Globus pallidus (tissue), 1 donor: Measurements from ENCODE around the gene THAP7.
"Not testable (repeated sequence)": the region's sequence is repeated elsewhere in the genome, so short reads cannot be mapped to it uniquely, and the experiment has no call there.

Source experiments
- DNase-seq: peaks from one replicate; pipeline ENCODE4 v3.0.0-alpha.2; 2015; ENCODE audit warnings: low spot score

The THAP7 gene

DNA sequence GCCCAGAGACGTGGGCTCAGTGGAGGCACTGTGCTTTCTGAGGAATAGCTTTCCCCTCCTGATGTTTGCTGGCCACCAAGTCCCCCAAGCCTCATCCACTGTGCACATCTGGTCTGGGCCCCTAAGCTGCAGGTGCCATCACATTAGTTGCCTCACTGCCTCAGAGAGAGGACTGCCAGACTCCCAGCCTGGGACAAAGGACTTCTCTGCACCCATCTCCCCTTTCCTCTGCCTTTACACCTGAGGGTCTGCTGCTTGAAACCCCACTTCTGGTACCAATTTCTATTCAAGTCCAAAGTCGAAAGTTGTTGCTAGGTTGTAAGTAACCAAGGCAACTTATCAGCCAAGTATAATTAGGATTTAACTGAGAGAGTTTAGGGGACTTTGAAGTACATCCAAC lies 23.5 kb downstream of the THAP7 start:
- DNase-seq, result no peak

GRCh38 chr22:20977516-20978170 lies 24.3 kb downstream of the THAP7 start:
- no peak for DNase-seq

- no peak for DNase-seq
Measured at GRCh38 chr22:20977019-20977418, 24.9 kb downstream of the THAP7 start.

DNA sequence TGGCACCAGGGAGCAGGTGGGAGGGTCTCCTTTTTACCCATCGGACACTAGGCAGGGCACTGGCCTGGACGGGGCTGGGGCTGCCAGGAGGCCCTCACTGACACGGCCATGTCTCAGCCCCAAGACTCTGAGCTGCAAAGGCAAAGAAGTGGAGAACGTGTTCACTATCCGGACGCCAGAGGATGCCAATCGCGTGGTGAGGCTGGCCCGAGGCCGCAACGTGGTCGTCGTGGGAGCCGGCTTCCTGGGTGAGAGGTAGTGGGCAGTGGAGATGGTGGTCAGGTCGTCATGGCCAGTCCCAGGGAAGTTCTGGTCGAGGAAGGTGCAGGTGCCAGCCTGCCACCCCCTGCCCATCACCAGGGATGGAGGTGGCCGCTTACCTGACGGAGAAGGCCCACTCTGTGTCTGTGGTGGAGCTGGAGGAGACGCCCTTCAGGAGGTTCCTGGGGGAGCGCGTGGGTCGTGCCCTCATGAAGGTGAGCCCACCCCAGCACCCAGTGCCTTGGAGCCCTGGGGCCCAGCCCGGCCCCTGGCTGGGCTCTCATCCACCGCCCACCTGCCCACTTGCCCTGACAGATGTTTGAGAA lies 25.5 kb downstream of the THAP7 start:
- DNase-seq, result no peak

DNA sequence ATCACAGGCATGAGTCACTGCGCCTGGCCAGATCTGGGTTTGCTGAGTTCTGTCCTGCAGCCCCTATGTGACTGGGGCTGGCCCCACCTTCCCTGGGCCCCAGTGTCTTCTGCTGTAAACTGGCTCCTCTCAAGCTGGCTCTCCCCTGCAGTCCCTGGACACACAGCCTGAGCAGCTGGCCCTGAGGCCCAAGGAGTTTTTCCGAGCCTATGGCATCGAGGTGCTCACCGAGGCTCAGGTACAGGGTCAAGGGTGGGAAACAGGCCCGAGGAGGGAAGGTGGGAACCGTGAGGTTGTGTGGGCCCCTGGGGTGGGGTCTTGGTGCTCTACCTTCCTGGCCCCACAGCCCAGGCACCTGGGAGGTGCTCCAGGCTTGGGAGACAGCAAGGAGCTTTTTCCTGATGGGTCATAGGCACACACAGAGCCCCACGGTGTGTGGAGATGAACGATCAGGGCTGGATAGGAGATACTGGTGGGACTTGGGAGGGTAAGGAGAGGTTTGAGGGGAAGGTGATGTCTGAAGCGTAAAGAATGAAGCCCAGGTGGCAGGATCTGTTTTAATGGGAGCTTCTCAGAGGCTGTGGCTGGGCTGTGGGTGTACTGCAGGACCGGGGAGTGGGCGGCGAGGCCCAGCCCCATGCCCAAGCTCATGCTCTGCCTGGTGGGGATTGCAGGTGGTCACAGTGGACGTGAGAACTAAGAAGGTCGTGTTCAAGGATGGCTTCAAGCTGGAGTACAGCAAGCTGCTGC lies 26.2 kb downstream of the THAP7 start:
- DNase-seq, result no peak

- no peak for DNase-seq
Measured at GRCh38 chr22:20974336-20974955, 27.5 kb downstream of the THAP7 start.

DNA sequence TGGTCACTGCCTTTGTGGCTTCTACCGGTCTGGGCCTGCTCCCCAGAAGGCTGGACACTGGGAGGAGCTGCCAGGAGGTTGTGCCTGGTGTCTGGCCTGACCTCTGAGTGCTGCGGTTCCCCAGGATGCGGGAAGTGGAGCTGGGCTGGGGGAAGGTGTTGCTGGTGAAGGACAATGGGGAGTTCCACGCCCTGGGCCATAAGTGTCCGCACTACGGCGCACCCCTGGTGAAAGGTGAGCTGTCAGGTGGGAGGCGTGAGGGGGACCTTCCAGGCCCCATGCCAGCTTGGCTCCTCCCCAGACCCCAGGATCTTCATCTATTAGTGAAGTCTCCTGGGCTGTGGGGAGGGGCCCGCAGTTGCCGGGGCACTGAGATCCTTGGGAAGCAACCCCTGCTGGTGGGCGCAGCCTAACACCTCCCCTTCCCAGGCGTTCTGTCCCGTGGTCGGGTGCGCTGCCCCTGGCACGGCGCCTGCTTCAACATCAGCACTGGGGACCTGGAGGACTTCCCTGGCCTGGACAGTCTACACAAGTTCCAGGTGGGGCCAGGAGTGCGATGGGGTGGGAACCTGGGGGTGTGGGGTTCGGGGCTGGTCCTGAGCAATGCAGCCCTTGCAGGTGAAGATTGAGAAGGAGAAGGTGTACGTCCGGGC lies 28.2 kb downstream of the THAP7 start:
- DNase-seq, result no peak

GRCh38 chr22:20972933-20973577 lies 28.9 kb downstream of the THAP7 start:
- no peak for DNase-seq

GRCh38 chr22:20972014-20972694 lies 29.8 kb downstream of the THAP7 start:
- DNase-seq, result not testable (repeated sequence)

DNA sequence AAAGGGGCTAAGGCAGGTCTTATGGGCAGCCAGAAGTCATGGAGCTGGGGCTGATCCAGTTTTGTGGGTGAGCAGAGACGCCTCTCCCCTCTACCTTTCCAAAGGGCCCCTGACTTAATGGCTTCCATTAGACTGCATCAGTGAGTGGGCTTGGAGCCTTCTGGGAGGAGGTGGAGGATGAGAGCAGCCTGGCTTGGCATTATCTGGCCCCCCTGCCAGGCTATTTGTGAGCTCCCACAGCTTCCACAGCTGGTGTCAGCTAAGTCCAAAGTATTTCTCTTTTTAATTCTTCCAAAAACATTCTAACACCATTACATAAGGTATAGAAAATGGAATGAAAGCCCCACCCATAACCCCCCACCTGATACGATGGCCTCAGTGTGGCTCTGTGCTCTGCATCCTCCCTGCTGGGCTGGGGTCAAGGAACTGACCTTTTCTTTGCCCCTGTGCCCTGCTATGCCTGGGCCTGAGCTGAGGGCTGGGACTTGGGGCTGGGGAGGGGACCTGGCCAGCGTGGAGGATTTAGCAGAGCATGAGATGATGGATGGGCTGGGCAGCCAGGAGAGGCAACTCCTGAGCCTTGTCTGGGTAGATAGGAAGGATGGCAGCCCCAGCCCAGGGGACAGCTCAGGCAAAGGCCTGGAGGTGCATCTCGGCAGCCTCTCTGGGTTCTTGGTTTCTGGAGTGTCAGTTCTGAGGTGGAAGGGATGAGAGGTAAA lies 30.8 kb downstream of the THAP7 start:
- no peak for DNase-seq

- no peak for DNase-seq
Measured at GRCh38 chr22:20968281-20968977, 33.5 kb downstream of the THAP7 start.

- peak; percentile 22 for DNase-seq
Measured at GRCh38 chr22:20967697-20968211, 34.2 kb downstream of the THAP7 start.

DNA sequence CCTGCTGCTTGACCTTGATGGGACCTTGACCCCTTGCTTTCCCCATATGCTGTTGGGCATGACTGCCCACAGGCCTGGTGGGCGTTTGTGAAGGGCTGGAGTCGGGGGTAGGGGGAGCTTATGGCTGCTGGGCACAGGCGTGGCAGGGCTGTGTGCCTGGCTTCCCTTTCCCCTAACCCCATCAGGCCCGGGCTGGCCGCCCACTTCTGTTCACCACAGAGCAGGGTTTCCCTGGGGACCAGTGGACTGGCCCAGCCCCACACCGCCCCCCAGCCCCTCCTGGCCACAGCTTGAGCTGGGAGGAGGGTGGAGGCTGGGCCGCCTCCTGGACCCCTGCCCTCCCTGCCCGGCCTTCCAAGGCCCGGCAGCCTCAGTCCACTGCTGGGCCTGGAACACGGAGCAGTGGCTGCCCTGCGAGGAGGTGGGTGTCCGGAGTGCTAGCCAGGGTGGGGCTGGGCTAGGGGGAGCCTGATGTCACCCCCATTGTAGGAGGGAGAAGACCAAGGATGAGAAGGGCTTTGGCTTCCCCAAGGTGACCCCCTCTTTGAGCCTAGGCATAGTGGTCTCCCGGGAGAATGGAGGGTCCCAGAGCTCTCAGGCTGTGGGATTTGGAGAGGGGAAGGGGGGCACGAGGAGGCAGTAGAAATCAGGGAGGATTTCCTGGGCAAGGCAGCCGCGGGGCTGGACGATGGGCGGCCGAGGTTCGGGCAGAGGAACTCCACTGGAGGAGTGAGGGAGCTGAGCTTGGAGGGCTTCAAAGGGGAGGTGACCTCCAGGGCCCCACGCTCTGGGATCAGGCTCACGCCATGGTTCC lies 34.8 kb downstream of the THAP7 start, which contains the start of gene AIFM3:
AIFM3 (plus strand) TSS at position 373 of the 814 bp plus-strand sequence. CDS start 690 bp downstream, outside the sequence.
- peak; percentile 39 for DNase-seq

DNA sequence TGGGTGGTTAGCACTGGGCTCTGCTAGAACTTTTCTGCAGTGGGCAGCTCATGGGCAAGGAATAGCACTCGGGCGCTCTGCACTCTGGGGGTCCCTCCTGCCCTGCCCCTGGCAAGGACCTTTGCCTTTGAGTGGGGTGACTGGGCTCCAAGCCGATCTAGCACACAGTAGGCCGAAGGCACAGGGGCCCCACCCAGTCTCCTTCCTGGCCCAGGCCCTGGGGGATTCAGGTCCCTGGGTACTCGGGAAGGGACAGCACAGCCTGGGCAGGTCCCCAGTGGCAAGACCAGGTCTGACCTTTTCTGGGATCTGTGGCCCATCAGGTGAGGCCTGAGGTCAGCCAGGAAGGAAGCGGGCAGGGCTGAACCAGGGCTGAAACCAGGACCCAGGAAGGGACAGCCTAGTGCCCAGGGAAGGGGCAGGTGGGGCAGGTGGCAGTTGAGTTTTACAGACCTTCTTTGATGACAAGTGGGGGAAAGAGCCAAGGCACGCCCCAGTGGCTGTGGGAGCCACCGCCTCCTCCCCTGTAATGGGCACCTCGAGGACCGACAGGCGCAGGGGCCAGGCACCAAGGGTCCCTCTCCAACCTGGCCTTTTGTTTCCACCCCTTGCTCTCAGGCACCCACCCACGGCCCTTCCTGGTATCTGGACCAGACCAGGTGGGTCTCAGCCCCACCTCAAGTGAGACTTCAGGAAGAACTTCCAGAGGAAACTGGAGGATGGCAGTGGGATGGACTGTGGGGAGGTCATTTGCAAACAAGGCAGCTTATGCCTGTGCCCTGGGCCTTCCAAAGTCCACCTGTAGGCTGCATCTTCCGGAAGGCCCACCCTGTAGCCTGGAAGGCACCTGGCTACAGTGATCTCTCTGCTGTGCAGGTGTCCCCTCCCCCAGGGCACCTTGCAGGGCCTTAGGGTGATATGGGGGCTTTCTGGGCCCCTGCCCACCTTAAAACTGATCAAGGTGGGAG lies 35.7 kb downstream of the THAP7 start:
- no peak for DNase-seq

GRCh38 chr22:20965104-20965887 lies 36.6 kb downstream of the THAP7 start:
- no peak for DNase-seq

DNA sequence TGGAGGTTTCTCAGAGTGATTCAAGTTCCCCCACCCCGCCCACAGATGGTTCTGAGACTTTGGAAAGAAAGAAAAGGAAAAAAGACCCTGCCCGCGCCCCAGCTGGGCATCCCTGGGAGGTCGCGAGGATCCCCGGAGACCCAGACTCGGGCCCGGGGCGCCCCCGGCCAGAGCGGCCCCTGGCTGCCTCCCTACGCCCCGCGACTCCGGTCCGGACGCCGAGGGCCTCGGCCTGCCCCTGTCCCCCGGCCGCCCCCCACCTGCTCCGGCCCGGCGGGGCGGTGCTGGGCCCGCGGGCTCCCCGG lies 37.2 kb downstream of the THAP7 start:
- DNase-seq, result no peak
